ENCODE results near the gene YBX1.

Gene YBX1

DNA sequence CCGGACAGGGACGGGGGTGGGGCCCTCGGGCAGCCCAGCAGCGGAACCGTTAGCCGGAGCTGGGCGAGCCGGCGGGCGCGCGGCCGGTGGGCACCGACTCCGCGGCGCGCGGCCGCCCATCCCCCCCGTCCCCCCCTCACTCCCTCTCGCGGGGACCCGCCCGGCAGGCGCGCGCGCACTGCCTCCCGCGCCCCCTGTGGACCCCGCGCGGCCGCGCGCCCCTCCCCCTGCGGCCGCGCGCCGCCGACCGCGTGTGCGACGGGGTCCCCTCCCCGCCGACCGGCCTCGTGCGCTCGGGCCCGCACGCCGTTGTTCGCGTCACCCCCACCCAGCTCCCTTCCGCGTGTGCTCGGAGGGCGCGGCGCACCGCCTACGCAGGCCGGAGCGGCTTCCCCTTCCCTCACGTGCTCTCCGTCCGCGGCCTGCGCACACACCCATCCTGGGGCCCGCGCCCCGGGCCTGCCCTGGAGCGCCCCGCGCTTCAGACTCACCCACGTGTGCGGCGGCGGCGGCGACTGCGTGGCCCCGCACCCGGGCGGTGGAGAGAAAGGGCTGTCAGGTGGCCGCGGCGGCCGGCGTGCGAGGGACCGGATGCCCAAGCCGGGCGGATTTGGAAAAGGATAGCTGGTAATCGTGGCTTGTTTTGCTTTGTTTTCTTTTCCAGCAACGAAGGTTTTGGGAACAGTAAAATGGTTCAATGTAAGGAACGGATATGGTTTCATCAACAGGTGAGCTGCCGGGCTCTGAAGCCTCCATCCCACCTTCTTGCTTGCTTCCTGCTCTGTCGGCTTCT lies 717 bp downstream of the YBX1 start (continued):
- TF ChIP-seq ZNF660 (tag by site-specific recombination; IDR thresholded peaks at IDR 0.05) (peak; percentile 79), IKZF3 (tag by site-specific recombination; IDR thresholded peaks at IDR 0.05) (no peak), KLF9 (tag by site-specific recombination; IDR thresholded peaks at IDR 0.05; ENCODE audit: low read depth) (peak; percentile 77), ZNF704 (tag by site-specific recombination; IDR thresholded peaks at IDR 0.05) (no peak), ZFHX2 (tag by site-specific recombination; conservative IDR thresholded peaks at IDR 0.05) (peak; percentile 89), ZBTB7A (tag by site-specific recombination; IDR thresholded peaks at IDR 0.05; ENCODE audit: low read depth) (no peak), SP2 (tag by site-specific recombination; IDR thresholded peaks at IDR 0.05) (peak; percentile 10; the same call in 1 of the 2 replicates), GLIS1 (tag by site-specific recombination; IDR thresholded peaks at IDR 0.05) (peak; percentile 17; the same call in 1 of the 2 replicates), KLF1 (tag by site-specific recombination; IDR thresholded peaks at IDR 0.05) (peak; percentile 78), ZNF426 (tag by site-specific recombination; IDR thresholded peaks at IDR 0.05) (no peak), ZNF354C (tag by site-specific recombination; IDR thresholded peaks at IDR 0.05; ENCODE audit: borderline replicate concordance, low read depth) (no peak), ZNF514 (tag by site-specific recombination; IDR thresholded peaks at IDR 0.05) (no peak), ZSCAN30 (tag by site-specific recombination; IDR thresholded peaks at IDR 0.05) (peak; percentile 60; the same call in 1 of the 2 replicates), ZFP69B (tag by site-specific recombination; IDR thresholded peaks at IDR 0.05) (0 out of 2 replicates have a peak, but pooled peaks have one; percentile 40), ZNF398 (tag by site-specific recombination; IDR thresholded peaks at IDR 0.05) (peak; percentile 44), GLI4 (tag by site-specific recombination; IDR thresholded peaks at IDR 0.05) (no peak), SCRT1 (tag by site-specific recombination; IDR thresholded peaks at IDR 0.05; ENCODE audit: borderline replicate concordance) (peak; percentile 94), EGR2 (tag by site-specific recombination; IDR thresholded peaks at IDR 0.05; ENCODE audit: low read depth) (peak; percentile 40; the same call in 1 of the 2 replicates), ZBTB8A (tag by site-specific recombination; IDR thresholded peaks at IDR 0.05) (peak; percentile 50), ZNF707 (tag by site-specific recombination; IDR thresholded peaks at IDR 0.05) (no peak), SP3 (tag by site-specific recombination; IDR thresholded peaks at IDR 0.05) (no peak), ZNF571 (tag by site-specific recombination; IDR thresholded peaks at IDR 0.05) (no peak), ZNF10 (tag by site-specific recombination; IDR thresholded peaks at IDR 0.05) (no peak), ZBTB20 (tag by site-specific recombination; IDR thresholded peaks at IDR 0.05) (peak; percentile 67; the same call in 1 of the 2 replicates), YY1 (tag by site-specific recombination; IDR thresholded peaks at IDR 0.05) (peak; percentile 39; the same call in 1 of the 2 replicates), ZXDB (tag by site-specific recombination; IDR thresholded peaks at IDR 0.05) (peak; percentile 34), ZNF280C (tag by site-specific recombination; IDR thresholded peaks at IDR 0.05) (no peak), ZNF600 (tag by site-specific recombination; IDR thresholded peaks at IDR 0.05) (peak; percentile 39; the same call in 1 of the 2 replicates), ZBTB48 (tag by site-specific recombination; IDR thresholded peaks at IDR 0.05) (0 out of 2 replicates have a peak, but pooled peaks have one; percentile 16), PBX3 (CRISPR knock-in tag; IDR thresholded peaks at IDR 0.05) (peak; percentile 74)
- TF ChIP-seq, protein P1, sequence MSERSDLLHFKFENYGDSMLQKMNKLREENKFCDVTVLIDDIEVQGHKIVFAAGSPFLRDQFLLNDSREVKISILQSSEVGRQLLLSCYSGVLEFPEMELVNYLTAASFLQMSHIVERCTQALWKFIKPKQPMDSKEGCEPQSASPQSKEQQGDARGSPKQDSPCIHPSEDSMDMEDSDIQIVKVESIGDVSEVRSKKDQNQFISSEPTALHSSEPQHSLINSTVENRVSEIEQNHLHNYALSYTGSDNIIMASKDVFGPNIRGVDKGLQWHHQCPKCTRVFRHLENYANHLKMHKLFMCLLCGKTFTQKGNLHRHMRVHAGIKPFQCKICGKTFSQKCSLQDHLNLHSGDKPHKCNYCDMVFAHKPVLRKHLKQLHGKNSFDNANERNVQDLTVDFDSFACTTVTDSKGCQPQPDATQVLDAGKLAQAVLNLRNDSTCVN (tag by site-specific recombination; optimal IDR thresholded peaks at IDR 0.05): peak; percentile 94

All from HEK293 (cell line).